HT1080 (cell line): ENCODE data around the gene KCNQ1. TPM values are rescaled to one million over a fixed set of nuclear protein-coding genes. Genes with fewer than 3 reads are reported as not detected.

Experiments
- DNase-seq: peaks from one replicate; pipeline ENCODE4 v3.0.0-alpha.2; 2015; ENCODE audit warnings: low read depth
- total RNA-seq: library from RNA; depleted of rRNA; stranded (reverse); fragments of >200 nt; shearing (Covaris generic); gene quantifications from 2 replicates; pipeline ENCODE4 v1.2.3, GENCODE V29; 2014

The KCNQ1 gene
- total RNA-seq, 1 experiment from 2014 or later: not detected

DNA sequence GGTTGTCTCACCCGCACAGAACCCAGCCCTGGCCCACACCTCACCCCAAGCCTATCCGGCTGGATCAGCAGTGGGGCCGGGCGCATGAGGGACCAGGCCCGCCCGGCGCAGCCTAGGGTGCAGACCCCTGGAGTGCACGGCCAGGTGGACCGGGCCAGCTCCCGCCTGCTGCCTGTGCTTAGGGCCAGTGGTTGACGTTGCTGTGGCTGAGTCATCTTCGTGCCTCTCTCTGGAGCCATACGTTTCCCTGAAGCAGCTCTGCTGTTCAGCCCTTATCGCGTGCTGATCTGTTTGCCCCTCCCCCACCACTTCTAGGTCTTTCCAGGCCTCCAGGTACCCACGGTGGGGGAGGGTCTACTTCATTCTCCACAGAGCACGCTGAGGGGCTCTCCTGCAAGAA is 401.2 kb downstream of the KCNQ1 start:
- DNase-seq: peak; percentile 19

DNA sequence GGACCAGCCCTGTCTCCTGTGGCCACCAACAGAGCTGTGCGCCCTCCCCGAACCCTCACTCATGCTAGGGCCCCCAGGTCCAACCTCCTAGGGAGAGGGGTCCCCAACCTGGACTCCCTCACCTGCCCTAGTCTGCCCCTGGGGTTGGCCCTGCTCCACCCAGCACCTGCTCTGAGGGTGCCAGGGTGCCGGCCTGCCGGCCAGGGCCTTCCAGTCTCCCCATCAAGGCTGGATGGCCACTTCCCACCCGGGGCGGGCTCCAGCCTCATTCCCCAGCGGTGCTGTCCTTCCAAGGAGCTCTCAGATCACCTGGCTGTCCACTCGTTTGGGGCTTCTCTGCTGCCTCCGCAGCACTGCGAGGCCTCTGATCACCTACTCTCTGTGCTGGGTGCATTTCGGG is 401.7 kb downstream of the KCNQ1 start:
- DNase-seq: no peak

DNA sequence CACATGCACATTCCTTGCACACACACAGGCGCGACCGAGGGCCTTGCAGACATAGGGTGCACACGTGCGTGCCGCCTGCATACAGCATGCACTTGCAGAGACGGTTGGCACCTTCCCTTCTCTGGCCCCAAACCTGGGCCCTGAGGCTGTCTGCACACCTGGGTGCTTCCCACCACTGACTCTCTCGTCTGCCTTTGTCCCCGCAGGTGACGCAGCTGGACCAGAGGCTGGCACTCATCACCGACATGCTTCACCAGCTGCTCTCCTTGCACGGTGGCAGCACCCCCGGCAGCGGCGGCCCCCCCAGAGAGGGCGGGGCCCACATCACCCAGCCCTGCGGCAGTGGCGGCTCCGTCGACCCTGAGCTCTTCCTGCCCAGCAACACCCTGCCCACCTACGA is 402.8 kb downstream of the KCNQ1 start:
- no peak for DNase-seq

DNA sequence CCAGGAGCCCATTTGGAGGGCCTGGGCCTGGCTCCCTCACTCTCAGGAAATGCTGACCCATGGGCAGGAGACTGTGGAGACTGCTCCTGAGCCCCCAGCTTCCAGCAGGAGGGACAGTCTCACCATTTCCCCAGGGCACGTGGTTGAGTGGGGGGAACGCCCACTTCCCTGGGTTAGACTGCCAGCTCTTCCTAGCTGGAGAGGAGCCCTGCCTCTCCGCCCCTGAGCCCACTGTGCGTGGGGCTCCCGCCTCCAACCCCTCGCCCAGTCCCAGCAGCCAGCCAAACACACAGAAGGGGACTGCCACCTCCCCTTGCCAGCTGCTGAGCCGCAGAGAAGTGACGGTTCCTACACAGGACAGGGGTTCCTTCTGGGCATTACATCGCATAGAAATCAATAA is 403.7 kb downstream of the KCNQ1 start:
- DNase-seq: no peak

DNA sequence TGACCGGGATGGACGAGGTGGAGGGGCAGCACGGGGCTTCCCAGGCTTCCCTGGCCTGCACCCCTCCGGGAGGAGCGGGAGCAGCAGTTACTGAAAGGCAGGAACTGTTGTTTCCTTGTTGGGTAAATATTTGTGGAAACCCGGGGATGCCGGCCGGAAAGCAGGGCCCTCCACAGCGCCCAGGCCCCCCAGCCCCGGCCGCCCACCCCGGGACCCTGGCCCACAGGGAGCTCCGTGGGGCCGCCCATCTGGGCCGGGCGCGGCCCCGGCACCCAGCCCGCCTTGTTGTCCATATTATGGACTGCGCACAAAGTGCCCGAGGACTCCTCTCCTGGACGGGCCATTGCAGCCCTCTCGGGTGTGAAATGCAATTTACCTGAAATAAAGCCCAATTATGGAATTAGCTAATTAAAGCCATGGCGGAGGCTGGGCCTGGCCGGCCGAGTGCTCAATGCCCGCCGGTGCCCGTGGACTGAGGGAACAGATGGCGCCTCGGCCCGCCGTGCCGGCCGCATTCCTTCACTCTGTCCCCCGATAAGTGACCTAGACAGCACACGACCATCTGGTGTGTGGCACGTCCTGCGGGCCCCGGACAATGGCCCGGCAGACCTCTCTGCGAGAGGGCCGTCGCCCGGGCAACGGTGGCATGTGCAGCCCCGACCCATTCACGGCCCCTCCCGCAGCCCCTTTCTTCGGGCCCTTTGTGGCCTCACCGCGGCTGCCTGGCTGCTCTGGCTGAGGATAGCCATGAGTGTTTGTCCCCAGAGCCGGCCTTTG is 405.4 kb downstream of the KCNQ1 start:
- no peak for DNase-seq

DNA sequence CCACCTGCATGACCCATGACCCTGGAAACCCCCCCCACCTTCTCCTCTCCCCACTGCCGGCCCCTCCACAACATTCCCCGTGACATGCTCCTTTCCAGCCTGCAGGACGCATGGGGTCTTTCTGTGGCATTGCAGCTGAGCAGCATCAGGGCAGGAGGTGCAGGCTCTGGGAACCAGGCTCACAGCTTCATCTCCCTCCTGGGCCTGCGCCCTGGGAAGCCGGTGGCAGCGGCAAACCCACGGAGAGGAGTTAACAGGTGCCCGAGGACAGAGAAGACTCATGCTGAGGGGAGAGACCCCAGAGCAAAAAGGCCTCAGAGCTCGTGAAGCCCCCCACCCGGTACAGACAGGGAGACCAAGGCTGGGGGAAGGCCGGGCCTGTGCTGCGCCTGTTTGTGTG is 408.6 kb downstream of the KCNQ1 start:
- DNase-seq: no peak

DNA sequence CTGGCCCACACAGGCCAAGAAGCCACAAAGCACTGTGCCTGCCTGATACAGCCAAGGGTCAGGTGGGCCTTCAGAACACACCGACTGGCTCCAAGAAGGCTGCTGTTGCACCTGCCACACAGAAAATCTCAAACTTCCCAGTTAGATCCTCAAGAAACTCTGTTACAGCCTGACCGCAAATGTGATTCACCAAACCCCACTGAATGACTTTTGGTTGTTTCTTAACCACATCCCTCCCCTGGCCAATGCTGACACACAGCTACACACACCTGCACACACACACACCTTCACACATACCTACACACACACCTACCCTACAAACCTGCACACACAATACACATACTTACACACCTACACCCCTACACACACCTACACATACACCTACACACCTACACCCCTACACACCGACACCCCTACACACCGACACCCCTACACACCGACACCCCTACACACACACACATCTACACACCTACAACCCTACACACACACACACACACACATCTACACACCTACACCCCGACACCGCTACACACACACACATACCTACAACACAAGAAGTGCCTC is 409.3 kb downstream of the KCNQ1 start:
- peak; percentile 54 for DNase-seq

DNA sequence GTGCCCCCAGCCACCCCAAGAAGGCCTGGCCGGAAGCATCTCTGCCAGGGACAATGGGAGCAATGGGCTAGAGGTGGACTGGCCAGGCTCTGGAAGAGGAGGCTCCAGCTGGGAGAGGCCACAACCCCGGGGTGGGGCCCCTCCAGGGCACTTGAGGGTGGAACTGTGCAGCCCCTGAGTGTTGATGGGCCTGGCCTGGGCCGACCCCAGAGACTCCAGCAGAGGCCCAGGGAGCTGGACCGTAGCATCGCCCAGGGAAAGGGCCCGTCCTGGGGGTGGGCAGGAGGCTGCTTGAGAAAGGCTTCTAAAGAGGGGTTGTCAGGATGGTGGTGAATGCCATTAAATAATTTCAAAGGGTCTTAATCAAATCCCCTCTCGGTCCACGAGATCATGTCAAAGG is 410.4 kb downstream of the KCNQ1 start:
- no peak for DNase-seq

DNA sequence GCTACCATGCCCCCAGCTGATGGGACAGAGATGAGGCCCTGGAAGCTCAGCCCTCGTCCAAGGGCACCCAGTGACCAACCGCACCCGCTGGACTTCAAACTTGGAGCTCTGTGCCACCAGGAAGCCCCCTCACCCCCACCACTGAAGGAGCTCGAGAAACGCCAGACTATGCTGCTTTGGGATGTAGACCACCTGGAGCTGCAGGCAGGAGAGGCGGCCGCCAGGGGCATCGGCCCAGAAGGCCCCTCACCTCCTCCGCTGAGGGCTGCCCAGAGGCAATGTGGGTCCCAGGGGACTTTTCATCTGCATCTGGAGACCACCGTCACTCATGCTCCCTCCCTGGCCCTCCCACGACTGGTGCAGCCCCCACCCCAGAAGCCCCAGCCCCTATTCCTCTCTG is 412.5 kb downstream of the KCNQ1 start:
- no peak for DNase-seq

DNA sequence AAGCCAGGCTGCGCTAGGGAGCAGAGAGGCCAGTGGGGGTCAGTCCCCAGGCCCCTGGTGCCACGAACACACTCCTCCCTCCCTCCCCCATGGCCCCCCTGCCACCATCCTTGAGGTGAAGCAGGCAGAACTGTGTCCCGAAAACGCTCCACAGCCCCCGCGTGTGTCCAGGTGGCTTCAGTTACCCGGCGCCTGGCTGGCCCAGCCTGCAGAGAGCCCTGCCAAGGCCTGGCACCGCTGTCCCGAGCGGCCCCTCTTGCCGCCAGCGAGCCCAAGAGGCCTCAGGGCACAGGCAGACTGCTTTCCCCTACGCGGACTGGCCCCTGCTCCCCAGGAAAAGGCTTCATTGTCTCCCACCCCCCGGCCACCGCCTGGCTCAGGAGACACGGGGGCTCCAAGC is 413.1 kb downstream of the KCNQ1 start:
- DNase-seq: no peak

DNA sequence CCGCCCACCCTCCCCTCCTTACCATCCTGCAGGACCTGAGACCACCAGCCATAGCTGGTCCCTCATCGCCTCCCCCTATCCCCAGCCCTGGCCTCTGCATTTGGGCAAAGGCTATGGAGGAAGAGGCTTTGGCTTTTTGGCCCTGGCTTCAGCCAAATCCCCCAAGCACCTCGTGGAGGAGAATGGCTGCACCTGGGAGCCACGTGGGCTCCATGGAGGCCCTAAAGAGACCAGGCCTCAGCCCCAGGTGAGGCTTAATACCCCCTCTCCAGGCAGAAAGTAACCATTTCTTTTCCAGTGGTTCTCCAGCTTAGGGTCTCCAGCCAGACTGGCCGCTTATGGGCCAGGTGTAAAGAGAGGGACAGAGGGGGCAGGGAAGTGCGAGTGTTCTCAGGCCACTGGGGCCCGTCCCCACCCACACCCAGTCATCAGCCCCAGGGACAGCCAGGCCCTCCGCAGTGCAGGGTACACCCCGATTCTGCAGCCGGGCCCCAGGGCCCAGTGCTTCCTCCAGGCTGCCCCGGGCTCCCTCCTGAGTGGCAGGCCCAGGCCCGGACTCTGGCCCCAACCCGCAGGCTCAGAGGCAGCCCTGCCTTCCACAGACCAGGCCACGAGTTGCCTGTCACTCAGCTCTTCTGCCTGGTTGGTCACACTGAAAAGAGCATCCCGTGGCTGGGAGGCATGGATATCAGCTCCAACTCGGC is 414.3 kb downstream of the KCNQ1 start:
- no peak for DNase-seq

DNA sequence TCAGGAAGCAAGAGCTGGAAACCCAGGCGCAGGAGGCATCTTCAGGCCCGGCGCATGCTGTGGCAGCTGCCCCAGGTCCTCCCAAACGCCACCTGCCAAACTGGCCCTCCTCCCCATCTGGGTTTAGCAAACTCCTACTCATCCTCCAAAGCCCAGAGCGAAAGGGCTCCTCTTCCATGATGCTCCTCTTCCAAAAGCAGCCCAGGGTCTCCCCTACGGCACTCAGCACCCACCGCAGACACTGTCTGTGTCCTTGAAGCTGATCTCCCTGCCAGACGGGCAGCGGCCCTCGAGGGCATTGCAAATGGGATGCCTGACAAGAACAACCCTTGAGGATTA is 414.9 kb downstream of the KCNQ1 start:
- no peak for DNase-seq

DNA sequence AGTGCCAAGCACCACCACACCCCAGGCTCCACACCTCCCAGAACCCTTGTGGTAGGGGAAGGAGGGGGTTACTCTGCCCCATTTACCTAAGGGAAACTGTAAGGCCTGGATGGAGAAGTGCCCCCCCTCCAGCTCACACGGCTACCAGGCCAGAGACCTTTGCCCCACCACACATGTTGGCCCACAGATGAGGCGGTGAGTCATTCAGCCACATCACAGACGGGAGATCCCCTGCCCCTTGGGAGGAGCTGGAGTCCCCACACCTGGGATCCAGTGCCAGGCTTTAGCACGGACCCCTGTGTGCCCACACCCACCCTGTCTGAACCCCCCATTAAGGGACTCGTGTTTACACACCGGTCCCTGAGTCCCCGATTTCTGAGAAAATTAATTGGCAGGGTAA is 415.8 kb downstream of the KCNQ1 start:
- peak; percentile 11 for DNase-seq

DNA sequence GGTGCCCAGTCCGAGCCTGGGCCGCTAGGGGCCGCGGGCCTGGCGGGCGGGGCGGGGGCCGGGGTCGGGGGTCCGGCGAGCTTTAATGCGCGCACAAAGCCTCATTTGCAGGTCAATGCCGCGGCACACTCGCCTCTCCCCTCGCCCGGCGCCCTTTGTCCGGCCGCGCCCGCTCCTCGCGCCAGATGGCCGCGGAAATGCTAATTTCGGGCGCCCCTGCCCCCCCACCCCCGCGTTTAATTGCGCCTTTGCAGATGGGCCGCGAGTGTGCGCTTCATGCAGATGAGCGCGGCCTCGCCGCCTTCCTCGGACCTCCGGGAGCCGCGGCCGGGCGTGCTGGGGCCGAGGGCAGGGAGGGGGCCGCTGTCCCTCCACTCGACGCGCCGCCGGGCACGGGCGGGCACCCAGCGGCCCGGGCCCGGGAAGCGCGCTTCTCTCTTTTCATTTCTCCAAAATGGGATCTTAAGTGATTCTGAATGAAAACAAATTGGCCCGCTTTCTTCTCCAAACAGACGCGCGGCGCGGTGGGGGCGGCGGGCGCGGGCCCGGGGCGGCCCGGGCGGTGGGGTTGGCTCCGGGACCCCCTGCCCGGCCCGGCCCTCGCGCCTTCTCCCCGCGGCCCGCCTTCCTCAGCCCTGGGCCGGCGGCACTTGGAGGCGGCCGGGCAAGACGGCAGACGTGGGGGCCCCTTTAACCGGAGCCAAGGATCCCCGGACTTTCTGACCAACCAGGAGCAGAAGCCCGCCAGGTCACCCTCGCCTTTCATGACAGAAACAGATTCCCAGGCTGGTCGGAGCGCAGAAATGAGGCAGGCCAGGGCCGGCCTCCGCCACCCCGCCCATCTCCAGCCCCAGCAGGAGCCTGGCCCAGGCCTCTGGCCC is 417.8 kb downstream of the KCNQ1 start:
- no peak for DNase-seq

DNA sequence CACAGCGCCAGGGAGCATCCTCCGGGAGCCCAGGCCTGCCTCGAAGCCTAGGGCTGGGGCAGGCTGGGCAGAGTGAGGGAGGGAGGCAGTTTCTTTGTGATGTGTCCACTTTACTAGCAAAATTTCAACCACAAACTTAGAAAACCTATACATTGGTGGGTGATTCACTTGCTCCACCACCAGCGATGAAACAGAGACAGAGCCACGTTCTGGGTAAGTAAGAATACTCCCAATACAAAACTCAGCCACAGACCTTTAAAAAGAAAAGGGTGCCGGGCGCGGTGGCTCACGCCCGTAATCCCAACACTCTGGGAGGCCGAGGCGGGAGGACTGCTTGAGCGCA is 418.4 kb downstream of the KCNQ1 start:
- DNase-seq: peak; percentile 8

DNA sequence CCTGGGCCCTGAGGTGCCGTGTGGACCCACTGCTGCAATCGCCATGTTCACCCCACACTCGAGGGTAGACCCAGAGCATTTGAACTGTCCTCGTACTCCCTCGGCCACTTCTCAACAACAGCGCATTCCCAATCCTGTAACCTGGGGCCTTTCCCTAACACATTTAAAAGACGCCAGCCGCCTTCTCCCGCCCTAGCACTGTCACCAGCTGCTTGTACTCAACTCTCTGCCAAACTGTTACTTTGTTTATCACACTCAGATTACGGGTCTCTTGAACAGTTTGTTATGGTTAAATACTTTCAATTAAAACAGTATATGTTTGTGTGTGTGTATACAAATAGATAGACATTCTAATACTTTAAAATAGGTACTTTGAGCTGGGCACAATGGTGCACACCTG is 420.1 kb downstream of the KCNQ1 start:
- DNase-seq: no peak

DNA sequence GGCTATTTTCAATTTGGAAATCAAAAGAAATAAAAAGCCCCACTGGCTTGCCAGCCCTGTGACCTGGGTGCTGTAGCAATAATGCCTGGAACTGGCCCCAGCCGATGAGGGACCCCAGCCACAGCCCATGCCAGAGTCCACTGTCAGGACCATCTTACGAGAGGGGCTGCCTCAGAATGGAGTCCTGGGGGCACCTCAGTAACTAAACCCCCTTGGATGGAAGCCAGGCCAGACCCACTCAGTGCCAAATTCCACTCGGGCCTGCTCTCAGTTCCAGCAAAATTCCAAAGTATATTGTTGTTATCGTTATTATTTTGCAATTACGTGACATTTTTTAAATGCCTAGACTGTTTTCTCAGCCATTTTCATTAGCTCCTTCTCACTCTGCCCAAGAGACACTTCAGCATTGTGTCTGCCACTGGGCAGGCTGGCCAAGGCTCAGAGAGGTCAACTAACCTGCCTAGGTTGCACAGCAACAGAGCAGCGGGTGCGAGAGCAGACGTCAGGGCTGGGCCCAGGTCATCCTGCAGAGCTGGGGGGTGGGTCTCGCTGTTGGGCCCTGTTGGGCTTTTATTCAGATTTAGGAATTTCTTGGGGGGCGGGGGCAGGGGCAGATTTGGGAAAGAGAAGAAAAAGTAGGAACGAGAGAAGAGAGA is 421.2 kb downstream of the KCNQ1 start:
- no peak for DNase-seq

DNA sequence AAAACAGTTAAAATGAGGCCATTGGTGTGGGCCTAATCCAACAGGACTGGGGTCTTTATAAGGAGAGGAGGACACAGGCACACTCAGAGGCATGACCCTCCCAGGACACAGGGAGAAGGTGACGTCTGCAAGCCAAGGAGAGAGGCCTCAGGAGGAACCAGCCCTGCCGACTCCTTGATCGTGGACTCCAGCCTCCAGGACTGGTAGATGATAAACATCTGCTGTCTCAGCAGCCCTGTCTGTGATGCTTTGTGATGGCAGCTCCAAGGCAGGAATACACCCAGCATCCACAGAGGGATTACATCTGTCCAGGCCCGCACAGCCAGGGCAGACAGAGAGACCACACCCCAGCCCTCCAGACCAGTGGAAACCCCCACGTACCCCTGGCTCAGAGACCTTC is 422.3 kb downstream of the KCNQ1 start:
- DNase-seq: no peak

DNA sequence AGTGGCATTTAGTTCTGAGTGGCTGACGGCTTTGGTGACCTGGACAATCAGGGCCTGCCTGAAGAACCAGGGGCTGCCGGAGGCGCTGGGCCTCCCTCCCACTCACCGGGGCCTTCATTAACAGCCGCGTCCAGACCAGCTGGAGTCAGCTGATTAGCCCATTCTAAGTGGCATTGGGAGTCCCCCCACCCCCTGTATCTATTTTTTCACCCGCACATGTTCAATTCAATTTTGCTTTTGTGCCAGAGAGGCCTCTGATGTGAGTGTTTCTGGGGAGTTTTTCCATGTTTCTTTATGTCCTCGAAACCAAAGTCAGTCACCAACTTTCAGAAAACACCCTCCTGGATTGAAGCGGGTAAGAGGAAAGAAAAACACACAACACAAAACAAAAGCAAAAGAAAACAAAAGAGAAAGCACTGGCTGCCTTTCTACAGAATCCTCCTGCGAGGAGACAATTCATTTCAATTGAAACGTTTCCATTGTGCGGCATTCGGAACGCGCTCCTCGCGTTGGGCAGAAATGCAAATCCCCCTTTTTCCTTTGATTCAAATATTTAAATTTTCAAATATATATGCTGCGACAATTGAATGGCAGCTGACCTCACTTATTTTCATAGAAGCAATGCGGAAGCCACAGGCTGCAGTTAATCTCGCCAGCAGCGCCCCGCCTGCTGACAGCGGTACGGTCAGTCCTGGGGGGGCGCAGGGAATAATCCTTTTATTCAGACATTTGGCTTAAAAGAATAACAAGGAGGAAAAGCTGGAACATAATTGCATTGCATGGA is 423.1 kb downstream of the KCNQ1 start:
- DNase-seq: no peak

DNA sequence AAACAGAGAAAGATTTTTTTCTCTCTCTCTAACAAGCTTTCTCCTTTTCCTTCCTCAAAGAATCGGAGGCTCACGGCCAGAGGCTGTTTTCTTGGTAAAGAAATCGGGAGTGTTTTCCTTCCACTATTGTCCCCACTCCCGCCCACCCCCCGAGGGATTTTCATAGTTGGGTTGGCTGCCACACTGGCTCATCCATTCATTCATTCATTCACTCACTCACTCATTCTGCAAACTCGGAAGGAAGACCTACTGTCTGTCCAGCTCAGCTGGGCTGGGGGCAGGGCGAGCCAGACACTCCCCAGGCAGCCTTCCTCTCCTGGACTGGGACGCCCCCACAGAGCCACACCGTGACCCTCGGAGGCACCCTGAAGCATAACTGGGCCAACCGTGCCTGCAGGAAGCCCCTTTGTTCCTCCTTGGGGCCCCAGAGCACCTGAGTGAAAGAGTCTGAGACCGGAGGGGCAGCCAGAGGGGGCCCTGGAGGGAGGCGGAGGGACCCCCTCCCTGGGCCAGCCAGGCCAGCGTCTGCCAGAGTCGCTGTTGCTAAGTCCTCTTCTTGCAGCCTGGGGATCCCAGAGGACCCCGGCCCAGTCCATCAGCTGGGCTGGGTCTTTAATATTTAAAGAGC is 423.8 kb downstream of the KCNQ1 start:
- DNase-seq: no peak
